Measurements from ENCODE around the gene ACKR3.

ACKR3 gene

DNA sequence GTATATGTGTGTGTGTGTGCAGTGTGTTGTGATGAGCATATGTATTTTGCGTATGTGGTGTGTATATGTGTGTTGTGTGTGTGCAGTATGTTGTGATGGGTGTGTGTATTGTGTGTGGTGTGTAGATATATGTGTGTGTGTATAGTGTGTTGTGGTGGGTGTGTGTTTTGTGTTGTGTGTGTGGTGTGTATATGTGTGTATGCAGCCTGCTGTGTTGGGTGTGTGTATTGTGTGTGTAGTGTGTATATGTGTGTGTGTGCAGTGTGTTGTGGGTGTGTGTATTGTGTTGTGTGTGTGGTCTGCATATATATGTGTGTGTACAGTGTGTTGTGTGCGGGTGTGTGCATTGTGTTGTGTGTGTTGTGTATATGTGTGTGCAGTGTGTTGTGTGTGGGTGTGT lies 23.9 kb downstream of the ACKR3 start:
- Histone ChIP-seq H3K36me3 (ENCODE audit: insufficient read depth, low read length) (no peaks in the 10 kb centered on the region), H3K27ac (ENCODE audit: low read depth, low read length) (no peak overlapping the region), H3K4me3 (ENCODE audit: low read depth in 1 of 2, low read length in 2 of 2) (no peak overlapping the region), H3K4me1 (ENCODE audit: insufficient read depth, low read length) (no peaks in the 10 kb centered on the region), H3K9ac (ENCODE audit: low read length) (no peak overlapping the region), H3K9me3 (ENCODE audit: low read length) (no peaks in the 10 kb centered on the region), H3K27me3 (ENCODE audit: control insufficient read depth in 1 of 2, insufficient read depth in 2 of 2, low read length in 2 of 2) (no peaks in the 10 kb centered on the region)

DNA sequence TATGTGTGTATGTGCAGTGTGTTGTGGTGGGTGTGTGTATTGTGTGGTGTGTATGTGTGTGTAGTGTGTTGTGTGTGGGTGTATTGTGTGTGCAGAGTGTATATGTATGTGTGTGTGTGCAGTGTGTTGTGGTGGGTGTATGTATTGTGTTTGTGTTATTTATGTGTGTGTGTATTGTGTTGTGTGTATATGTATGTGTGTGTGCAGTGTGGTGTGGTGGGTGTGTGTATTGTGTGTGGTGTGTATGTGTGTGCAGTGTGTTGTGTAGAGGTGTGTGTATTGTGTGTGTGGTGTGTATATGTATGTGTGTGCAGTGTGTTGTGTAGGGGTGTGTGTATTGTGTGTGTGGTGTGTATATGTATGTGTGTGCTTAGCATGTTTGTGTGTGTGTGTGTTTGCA lies 24.3 kb downstream of the ACKR3 start:
- no peak overlapping the region for H3K4me3 ChIP-seq (ENCODE audit: low read depth in 1 of 2, low read length in 2 of 2)
- no peak overlapping the region for H3K27ac ChIP-seq (ENCODE audit: low read depth, low read length)
- H3K36me3 ChIP-seq (ENCODE audit: insufficient read depth, low read length): no peaks in the 10 kb centered on the region
- H3K9me3 ChIP-seq (ENCODE audit: low read length): no peaks in the 10 kb centered on the region
- H3K27me3 ChIP-seq (ENCODE audit: control insufficient read depth in 1 of 2, insufficient read depth in 2 of 2, low read length in 2 of 2): no peaks in the 10 kb centered on the region
- H3K4me1 ChIP-seq (ENCODE audit: insufficient read depth, low read length): no peaks in the 10 kb centered on the region
- no peak overlapping the region for H3K9ac ChIP-seq (ENCODE audit: low read length)

DNA sequence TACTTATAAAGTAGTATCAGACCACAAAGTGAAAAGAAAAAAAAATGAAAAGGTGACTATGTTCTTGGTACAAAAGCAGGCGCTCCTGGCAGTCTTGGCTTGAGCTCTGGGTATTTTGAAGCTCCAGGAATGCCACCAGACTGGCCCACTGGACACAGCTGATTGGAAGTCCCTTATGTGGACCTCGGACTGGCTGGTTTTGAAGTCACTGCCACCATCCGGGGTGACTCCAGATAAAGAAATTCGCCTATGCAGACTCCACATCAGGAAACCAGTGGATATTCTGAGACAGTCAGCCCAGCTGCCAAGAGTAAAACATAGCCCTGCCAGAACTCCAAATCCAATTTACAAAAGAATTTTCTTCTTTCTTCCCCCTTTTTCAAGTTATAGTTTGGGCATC lies 28.0 kb downstream of the ACKR3 start:
- Histone ChIP-seq H3K27ac (ENCODE audit: low read depth, low read length) (no peak overlapping the region), H3K9ac (ENCODE audit: low read length) (no peak overlapping the region), H3K36me3 (ENCODE audit: insufficient read depth, low read length) (no peaks in the 10 kb centered on the region), H3K27me3 (ENCODE audit: control insufficient read depth in 1 of 2, insufficient read depth in 2 of 2, low read length in 2 of 2) (no peaks in the 10 kb centered on the region), H3K9me3 (ENCODE audit: low read length) (no peaks in the 10 kb centered on the region), H3K4me3 (ENCODE audit: low read depth in 1 of 2, low read length in 2 of 2) (no peak overlapping the region), H3K4me1 (ENCODE audit: insufficient read depth, low read length) (no peaks in the 10 kb centered on the region)

DNA sequence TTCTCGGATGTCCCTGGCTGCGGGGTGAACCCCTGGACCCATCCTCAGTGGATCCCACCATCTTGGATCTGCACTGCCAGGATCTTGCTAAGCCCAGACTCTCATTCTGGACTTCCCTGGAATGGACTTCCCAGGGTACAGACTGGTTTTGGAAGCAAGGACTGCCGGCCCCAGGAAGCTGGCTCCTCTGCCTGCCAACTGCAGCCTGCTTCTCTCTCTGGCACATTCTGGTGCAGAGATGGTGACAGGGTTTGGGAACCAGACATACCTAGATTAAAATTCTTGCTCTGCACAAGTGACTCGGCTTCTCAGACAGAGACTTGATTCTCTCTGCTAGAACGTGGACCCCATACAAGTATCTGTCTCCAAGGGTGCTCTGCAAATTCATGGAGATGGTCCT lies 29.4 kb downstream of the ACKR3 start:
- Histone ChIP-seq H3K9me3 (ENCODE audit: low read length) (no peaks in the 10 kb centered on the region), H3K27me3 (ENCODE audit: control insufficient read depth in 1 of 2, insufficient read depth in 2 of 2, low read length in 2 of 2) (no peaks in the 10 kb centered on the region), H3K4me3 (ENCODE audit: low read depth in 1 of 2, low read length in 2 of 2) (no peak overlapping the region), H3K9ac (ENCODE audit: low read length) (no peak overlapping the region), H3K27ac (ENCODE audit: low read depth, low read length) (no peak overlapping the region), H3K36me3 (ENCODE audit: insufficient read depth, low read length) (no peaks in the 10 kb centered on the region), H3K4me1 (ENCODE audit: insufficient read depth, low read length) (no peaks in the 10 kb centered on the region)

DNA sequence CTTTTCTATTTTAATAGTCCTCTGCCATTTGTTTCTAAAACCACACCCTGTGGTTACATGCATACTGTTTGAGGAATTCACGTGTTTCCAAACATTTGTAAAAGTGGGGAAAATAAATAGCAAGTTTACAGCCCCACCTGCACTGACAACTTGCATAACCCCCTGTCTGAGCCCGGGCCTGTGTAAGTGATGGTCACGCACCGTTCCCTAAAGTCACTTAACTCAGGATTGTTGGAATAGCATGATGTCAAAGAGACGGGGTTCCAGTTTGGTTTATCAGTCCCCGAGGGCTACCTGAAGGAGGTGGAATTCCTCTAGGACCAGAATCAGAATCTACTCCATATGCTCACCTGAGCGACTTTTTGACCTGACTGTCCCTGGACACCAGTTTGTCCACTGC lies 30.5 kb downstream of the ACKR3 start:
- Histone ChIP-seq H3K36me3 (ENCODE audit: insufficient read depth, low read length) (no peaks in the 10 kb centered on the region), H3K4me3 (ENCODE audit: low read depth in 1 of 2, low read length in 2 of 2) (no peak overlapping the region), H3K27ac (ENCODE audit: low read depth, low read length) (no peak overlapping the region), H3K9ac (ENCODE audit: low read length) (no peak overlapping the region), H3K4me1 (ENCODE audit: insufficient read depth, low read length) (no peaks in the 10 kb centered on the region), H3K27me3 (ENCODE audit: control insufficient read depth in 1 of 2, insufficient read depth in 2 of 2, low read length in 2 of 2) (no peaks in the 10 kb centered on the region), H3K9me3 (ENCODE audit: low read length) (no peaks in the 10 kb centered on the region)

DNA sequence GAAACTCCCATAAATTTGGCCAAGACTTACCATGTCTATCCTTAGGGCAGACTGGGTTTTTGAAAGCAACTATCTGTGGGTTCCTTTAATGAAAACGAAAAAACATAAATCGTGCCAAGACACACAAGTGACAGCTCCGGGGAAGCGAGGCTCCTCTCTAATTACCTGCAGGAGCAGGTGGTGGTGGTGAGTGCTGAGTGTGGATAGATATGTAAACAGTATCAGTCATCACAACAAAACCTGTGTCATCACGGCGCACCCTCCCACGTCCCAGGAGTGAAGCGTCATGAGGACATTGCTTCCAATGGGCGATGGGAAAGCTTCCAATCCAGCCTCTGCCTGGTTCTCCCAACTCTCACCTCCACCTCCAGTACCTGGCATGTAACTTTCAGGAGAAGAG lies 31.3 kb downstream of the ACKR3 start:
- Histone ChIP-seq H3K27ac (ENCODE audit: low read depth, low read length) (no peak overlapping the region), H3K4me1 (ENCODE audit: insufficient read depth, low read length) (no peaks in the 10 kb centered on the region), H3K27me3 (ENCODE audit: control insufficient read depth in 1 of 2, insufficient read depth in 2 of 2, low read length in 2 of 2) (no peaks in the 10 kb centered on the region), H3K9ac (ENCODE audit: low read length) (no peak overlapping the region), H3K9me3 (ENCODE audit: low read length) (no peaks in the 10 kb centered on the region), H3K36me3 (ENCODE audit: insufficient read depth, low read length) (no peaks in the 10 kb centered on the region), H3K4me3 (ENCODE audit: low read depth in 1 of 2, low read length in 2 of 2) (no peak overlapping the region)

DNA sequence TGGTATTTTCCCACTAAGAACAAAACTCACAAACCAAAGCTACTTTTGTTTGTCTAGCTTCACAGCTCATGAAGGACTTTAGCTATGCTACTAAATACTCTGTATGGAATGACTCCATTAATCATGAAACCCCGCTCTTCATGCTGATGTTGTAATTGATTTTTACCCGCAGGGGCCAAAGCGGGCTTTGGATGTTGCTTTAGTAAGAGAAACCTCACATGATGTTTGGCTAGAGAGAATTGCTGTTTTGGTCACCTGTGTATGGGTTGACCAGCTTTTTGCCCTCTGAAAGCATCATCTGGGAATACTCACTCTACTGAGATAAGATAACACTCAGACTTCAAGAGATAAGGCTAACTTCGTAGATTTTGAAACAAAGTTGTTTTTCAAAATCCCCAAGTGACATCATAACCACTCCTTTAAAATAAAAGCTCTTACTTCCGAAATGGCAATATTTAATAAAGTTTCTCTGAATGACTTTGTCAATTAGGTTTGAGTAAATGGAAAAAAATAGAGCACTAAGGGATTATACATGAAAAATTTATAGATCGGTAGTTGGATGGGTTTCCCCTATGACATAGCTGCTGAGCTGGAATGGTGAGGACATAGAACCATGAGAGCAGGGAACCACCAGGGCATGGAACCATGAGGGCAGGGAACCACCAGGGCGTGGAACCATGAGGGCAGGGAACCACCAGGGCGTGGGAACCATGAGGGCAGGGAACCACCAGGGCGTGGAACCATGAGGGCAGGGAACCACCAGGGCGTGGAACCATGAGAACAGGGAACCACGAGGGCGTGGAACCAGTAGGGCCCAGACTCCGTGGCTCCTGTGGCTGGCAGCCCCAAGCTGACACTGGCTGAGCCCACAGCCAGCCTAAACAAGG lies 31.9 kb downstream of the ACKR3 start:
- no peaks in the 10 kb centered on the region for H3K9me3 ChIP-seq (ENCODE audit: low read length)
- no peak overlapping the region for H3K27ac ChIP-seq (ENCODE audit: low read depth, low read length)
- H3K4me3 ChIP-seq (ENCODE audit: low read depth in 1 of 2, low read length in 2 of 2): no peak overlapping the region
- no peaks in the 10 kb centered on the region for H3K36me3 ChIP-seq (ENCODE audit: insufficient read depth, low read length)
- no peaks in the 10 kb centered on the region for H3K4me1 ChIP-seq (ENCODE audit: insufficient read depth, low read length)
- no peak overlapping the region for H3K9ac ChIP-seq (ENCODE audit: low read length)
- H3K27me3 ChIP-seq (ENCODE audit: control insufficient read depth in 1 of 2, insufficient read depth in 2 of 2, low read length in 2 of 2): no peaks in the 10 kb centered on the region

DNA sequence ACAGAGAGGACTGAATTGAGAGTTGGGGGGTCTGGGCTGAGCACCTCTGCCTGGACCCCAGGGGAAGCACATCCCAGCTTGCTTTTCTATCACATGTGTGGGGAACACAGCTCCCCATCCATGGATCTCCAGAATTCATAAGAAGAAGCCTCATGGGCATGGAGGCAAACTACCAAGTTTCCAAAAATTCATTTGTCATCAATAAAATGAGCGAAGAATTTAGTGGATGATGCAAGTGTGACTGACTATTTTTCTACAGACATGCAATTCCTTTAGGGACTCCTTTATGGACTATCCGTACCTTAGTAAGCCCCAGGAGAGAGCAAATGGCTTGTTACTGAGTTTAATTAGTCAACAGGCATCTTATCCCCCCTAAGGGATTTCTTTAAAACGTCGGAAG lies 33.1 kb downstream of the ACKR3 start:
- Histone ChIP-seq H3K4me1 (ENCODE audit: insufficient read depth, low read length) (no peaks in the 10 kb centered on the region), H3K27me3 (ENCODE audit: control insufficient read depth in 1 of 2, insufficient read depth in 2 of 2, low read length in 2 of 2) (no peaks in the 10 kb centered on the region), H3K27ac (ENCODE audit: low read depth, low read length) (no peak overlapping the region), H3K9ac (ENCODE audit: low read length) (no peak overlapping the region), H3K36me3 (ENCODE audit: insufficient read depth, low read length) (no peaks in the 10 kb centered on the region), H3K9me3 (ENCODE audit: low read length) (no peaks in the 10 kb centered on the region), H3K4me3 (ENCODE audit: low read depth in 1 of 2, low read length in 2 of 2) (no peak overlapping the region)

DNA sequence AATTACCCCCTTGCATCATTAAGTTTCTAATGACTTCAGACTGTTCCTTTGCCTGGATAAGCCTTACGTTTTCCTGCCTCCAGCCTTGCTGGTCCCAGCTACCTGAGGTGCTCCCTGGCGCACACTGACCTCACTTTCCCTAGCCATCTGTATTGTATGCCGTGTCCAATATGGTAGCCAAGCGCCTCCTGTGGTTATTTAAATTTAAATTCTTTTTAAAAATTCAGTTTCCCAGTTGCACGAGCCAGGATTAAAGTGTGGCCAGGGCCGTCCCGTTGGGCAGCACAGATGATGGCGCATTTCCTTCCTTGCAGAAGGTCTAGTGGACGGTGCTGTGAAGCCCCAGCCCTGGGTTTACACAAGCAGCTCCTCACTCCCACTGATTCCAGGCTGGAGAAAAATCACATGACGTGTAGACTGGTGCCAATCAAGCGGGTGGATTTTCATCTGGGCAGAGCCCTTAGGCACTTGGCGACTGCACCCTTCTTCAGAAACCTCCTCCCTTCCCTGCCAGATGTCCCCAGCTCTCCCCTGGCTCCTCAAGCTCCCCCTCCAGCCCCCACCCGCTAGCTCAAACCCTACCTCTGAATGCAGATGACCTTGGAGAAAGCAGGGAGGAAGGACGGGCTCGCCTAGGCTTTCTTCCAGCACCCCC lies 33.9 kb downstream of the ACKR3 start:
- Histone ChIP-seq H3K27me3 (ENCODE audit: control insufficient read depth in 1 of 2, insufficient read depth in 2 of 2, low read length in 2 of 2) (no peaks in the 10 kb centered on the region), H3K9me3 (ENCODE audit: low read length) (no peaks in the 10 kb centered on the region), H3K9ac (ENCODE audit: low read length) (no peak overlapping the region), H3K4me1 (ENCODE audit: insufficient read depth, low read length) (no peaks in the 10 kb centered on the region), H3K4me3 (ENCODE audit: low read depth in 1 of 2, low read length in 2 of 2) (no peak overlapping the region), H3K27ac (ENCODE audit: low read depth, low read length) (no peak overlapping the region), H3K36me3 (ENCODE audit: insufficient read depth, low read length) (no peaks in the 10 kb centered on the region)

DNA sequence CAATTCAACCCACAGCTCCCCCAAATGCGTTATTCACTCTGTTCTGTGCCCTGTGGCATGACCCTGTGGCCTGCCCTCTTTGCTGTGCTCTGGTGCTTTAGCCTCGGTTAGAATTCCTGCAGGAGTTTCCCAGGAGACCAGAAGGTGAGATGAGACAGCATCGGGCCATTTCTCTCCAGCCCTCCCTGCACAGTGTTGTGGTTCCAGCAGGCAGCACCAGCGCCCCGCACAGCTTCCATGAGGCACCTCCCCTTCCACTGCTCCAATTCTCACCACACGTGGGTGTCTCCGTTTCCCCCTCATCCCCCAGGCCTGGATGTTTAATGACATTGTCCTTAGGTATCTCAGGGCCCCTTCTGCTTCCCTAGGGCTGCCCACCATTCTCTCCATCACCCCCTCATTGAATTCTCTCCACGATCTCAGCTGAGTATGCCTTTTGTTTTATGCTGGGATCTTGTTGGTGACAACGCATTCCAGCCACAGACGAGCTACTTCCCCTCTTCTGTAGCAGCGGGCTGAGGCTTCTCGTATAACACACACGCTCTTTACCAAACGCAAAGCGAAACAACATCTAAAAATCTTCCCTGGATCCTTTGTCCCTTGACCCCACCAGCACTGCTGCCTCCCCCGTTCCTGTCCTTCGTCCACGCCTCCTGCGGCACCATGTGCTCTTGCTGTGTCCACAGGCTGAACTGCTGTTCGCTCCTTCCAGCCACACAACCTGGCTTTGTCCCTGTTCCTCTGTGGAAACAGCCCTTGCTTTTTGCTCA lies 35.1 kb downstream of the ACKR3 start:
- Histone ChIP-seq H3K9me3 (ENCODE audit: low read length) (no peaks in the 10 kb centered on the region), H3K9ac (ENCODE audit: low read length) (no peak overlapping the region)

DNA sequence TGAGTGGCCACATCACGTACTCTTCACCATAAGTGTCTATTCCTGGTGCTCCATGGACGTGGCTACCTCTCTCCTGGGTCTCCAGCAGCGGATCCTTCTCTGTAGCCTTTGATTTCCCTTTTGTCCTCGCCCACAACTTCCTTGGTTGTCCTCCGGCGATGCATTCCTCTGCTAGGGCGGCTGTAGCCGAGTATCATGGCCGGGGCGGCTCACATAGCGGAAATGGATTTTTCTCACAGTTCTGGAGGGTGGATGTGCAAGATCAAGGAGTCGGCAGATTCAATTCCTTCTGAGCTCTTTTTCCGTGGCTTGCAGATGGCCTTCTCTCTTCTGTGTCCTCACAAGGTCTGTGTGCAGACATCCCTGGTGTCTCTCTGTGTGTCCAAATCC lies 35.7 kb downstream of the ACKR3 start:
- Histone ChIP-seq H3K4me3 (ENCODE audit: low read depth in 1 of 2, low read length in 2 of 2) (no peak overlapping the region), H3K36me3 (ENCODE audit: insufficient read depth, low read length) (no peaks in the 10 kb centered on the region), H3K27ac (ENCODE audit: low read depth, low read length) (no peak overlapping the region), H3K9me3 (ENCODE audit: low read length) (no peaks in the 10 kb centered on the region), H3K27me3 (ENCODE audit: control insufficient read depth in 1 of 2, insufficient read depth in 2 of 2, low read length in 2 of 2) (no peaks in the 10 kb centered on the region), H3K9ac (ENCODE audit: low read length) (no peak overlapping the region), H3K4me1 (ENCODE audit: insufficient read depth, low read length) (no peaks in the 10 kb centered on the region)

More for the DNA sequence above, 35.1 kb downstream of the ACKR3 start:
- Histone ChIP-seq H3K4me3 (ENCODE audit: low read depth in 1 of 2, low read length in 2 of 2) (no peak overlapping the region), H3K27ac (ENCODE audit: low read depth, low read length) (no peak overlapping the region), H3K4me1 (ENCODE audit: insufficient read depth, low read length) (no peaks in the 10 kb centered on the region), H3K36me3 (ENCODE audit: insufficient read depth, low read length) (no peaks in the 10 kb centered on the region), H3K27me3 (ENCODE audit: control insufficient read depth in 1 of 2, insufficient read depth in 2 of 2, low read length in 2 of 2) (no peaks in the 10 kb centered on the region)

Measured in muscle layer of colon (tissue), 2 donors.